Heart left ventricle (tissue), 16 donors: Measurements from ENCODE around the gene JPH3. TPM values are rescaled to one million over a fixed set of nuclear protein-coding genes. Genes with fewer than 3 reads are reported as not detected.

ENCODE experiments used
- ATAC-seq, 4 donors: fragments of 200-7000 bp; cut with Tn5 transposase; one replicate each; pipeline ENCODE4 v1.9.1; 2020 to 2022; ENCODE audit warnings: moderate library complexity in 4 of 4, mild to moderate bottlenecking in 3 of 4, moderate number of reproducible peaks in 1 of 4
- DNase-seq, 5 donors: peaks; one replicate each; pipeline ENCODE4 v3.0.0-alpha.2; 2020
- H3K27ac ChIP-seq, 12 donors: fragments of 200-600 bp; sonication (generic) in 4 of 12; one replicate each; pipeline versions ENCODE4 v1.5.0 to v1.8.0; 2016 to 2022; ENCODE audit warnings: mild to moderate bottlenecking in 2 of 12
- H3K27me3 ChIP-seq, 9 donors: fragments of 200-600 bp; sonication (generic) in 2 of 9; one replicate each; pipeline versions ENCODE4 v1.5.1 to v1.8.0; 2016 to 2022; ENCODE audit warnings: mild to moderate bottlenecking in 3 of 9
- H3K36me3 ChIP-seq, 9 donors: fragments of 200-600 bp; sonication (generic) in 2 of 9; one replicate each; pipeline versions ENCODE4 v1.5.0 to v1.8.0; 2018 to 2022; ENCODE audit warnings: mild to moderate bottlenecking in 2 of 9
- H3K4me1 ChIP-seq, 12 donors: fragments of 200-600 bp; sonication (generic) in 4 of 12; one replicate each; pipeline versions ENCODE4 v1.5.0 to v1.8.0; 2016 to 2022; ENCODE audit warnings: mild to moderate bottlenecking in 3 of 12
- H3K4me3 ChIP-seq, 12 donors: fragments of 200-600 bp; sonication (generic) in 4 of 12; one replicate each; pipeline versions ENCODE4 v1.5.0 to v1.8.0; 2017 to 2022; ENCODE audit warnings: mild to moderate bottlenecking in 9 of 12, moderate library complexity in 4 of 12
- H3K9me3 ChIP-seq, 12 donors: fragments of 200-600 bp; sonication (generic) in 4 of 12; one replicate each; pipeline versions ENCODE4 v1.5.0 to v1.8.0; 2016 to 2022; ENCODE audit warnings: mild to moderate bottlenecking in 1 of 12
- CTCF ChIP-seq, 12 donors: fragments of 200-600 bp; sonication (generic) in 4 of 12; IDR thresholded peaks; one replicate each; pipeline versions ENCODE4 v1.5.0 to v1.8.0; 2018 to 2022; ENCODE audit warnings: antibody characterized with exemption in 12 of 12, mild to moderate bottlenecking in 5 of 12
- POLR2A ChIP-seq, 2 donors: fragments of 450-650 bp; IDR thresholded peaks; one replicate each; pipeline ENCODE4 v1.6.1; 2017; ENCODE audit warnings: antibody characterized with exemption in 2 of 2, mild to moderate bottlenecking in 2 of 2, moderate library complexity in 2 of 2
- WGBS, 4 donors: extraction: QIAGEN DNeasy Blood & Tissue Kit in 2 of 4; methylation state at CpG; one replicate each; pipeline versions ENCODE4 v1.1.5 to v1.1.7; 2013 to 2018; 5-methylcytosine and 5-hydroxymethylcytosine counted together
- intact Hi-C, 10 donors: fragments of 100-400 bp; cut with DNase I; formaldehyde crosslinking; loops; one replicate each; pipeline versions ENCODE4 v1.11.1 to v1.14.2; 2022
- polyA plus RNA-seq, 2 donors: library from polyadenylated mRNA; stranded (reverse); fragments of 200-250 nt; gene quantifications; one replicate each; pipeline ENCODE4 v1.2.3, GENCODE V29; 2013
- total RNA-seq, 9 donors: library from RNA; depleted of rRNA in 2 of 9; stranded (reverse); fragments of >200 nt in 2 of 9; fragmentation: NEBNext Ultra II Directional in 3 of 9; extraction: Animal tissue kit (Norgen Biotek cat#: 25700) in 3 of 9; gene quantifications; one replicate each; pipeline versions ENCODE4 v1.1.0 to v1.2.4, GENCODE V29; 2016 to 2023
- donor health status: ischemic (EF 13 %, LVEDD 7.1; RV severe dilation, severe dysfunction).
- donor health status: healthy with polysubstance abuse.
- donor health status: DM: no; HTN: yes; CAD: no.
- donor health status: DM: no; HTN: no; CAD: no.
- donor health status: ischemic (EF 25% LVEDD 6.9; RV normal size, moderate dysfunction).
- donor health status: ischemic (EF 25% LVEDD 5.7; RV mildly dilated, moderate dysfunction).
- donor health status: healthy.
- donor health status: DM: yes; HTN: yes; CAD: no.
- donor health status: ischemic (EF 35%, LVEDD 5.7; RV mildly dilated, moderate dysfunction).
- donor health status: nonischemic (EF 11% LVEDD 7.7; RV severe dilation, severe dysfunction).
- donor health status: DM: yes; HTN: yes; CAD: no.
- donor health status: PGD.
- donor health status: ischemic (EF 29% LVEDD 5.4; RV normal size, mild dysfunction).
- donor health status: nonischemic (EF 23%, LVEDD 6.1; RV moderate dilation, normal function).

Gene JPH3
- total and polyA plus RNA-seq, 11 donors, result 0.03 to 0.58 (median 0.21) TPM; not detected in 7

GRCh38 chr16:87654826-87655225, 52.5 kb downstream of the JPH3 start:
- ATAC-seq (no peak), DNase-seq (peak in 1 of 5 donors; percentile 24)
- WGBS, 4 donors, result 80 to 95% (median 82%) methylated on average over 12 to 25 of the region's 25 CpGs
- peaks cover 0 to 21% (median 3%) of the 10 kb centered on the region in 9 donors for H3K27me3 ChIP-seq
- no peak for TF ChIP-seq POLR2A (IDR thresholded peaks at IDR 0.05)
- no peak for TF ChIP-seq CTCF (IDR thresholded peaks at IDR 0.05)
- no peaks in the 10 kb centered on the region for H3K36me3 ChIP-seq
- intact Hi-C loops, result no loop called here
- no peak overlapping the region for H3K4me3 ChIP-seq
- H3K27ac ChIP-seq, result no peak overlapping the region
- no peaks in the 10 kb centered on the region for H3K4me1 ChIP-seq
- peaks cover 0 to 9% (median 0%) of the 10 kb centered on the region in 12 donors for H3K9me3 ChIP-seq

- no peaks in the 10 kb centered on the region for H3K36me3 ChIP-seq
- no peak overlapping the region for H3K27ac ChIP-seq
- H3K9me3 ChIP-seq, result peaks cover 0 to 9% (median 0%) of the 10 kb centered on the region in 12 donors
- peaks cover 0 to 29% (median 3%) of the 10 kb centered on the region in 9 donors for H3K27me3 ChIP-seq
- DNase-seq (peak in 1 of 5 donors; percentile 28), ATAC-seq (no peak)
- intact Hi-C loops, result no loop called here
- no peak overlapping the region for H3K4me3 ChIP-seq
- no peaks in the 10 kb centered on the region for H3K4me1 ChIP-seq
- WGBS, 4 donors, result 54 to 64% (median 57%) methylated on average over 14 of the region's 14 CpGs
- TF ChIP-seq CTCF (IDR thresholded peaks at IDR 0.05), result no peak
- no peak for TF ChIP-seq POLR2A (IDR thresholded peaks at IDR 0.05)
These were observed 54.0 kb downstream of the JPH3 start for GRCh38 chr16:87656328-87656727.

- Histone ChIP-seq H3K27me3 (peaks cover 0 to 30% (median 4%) of the 10 kb centered on the region in 9 donors), H3K36me3 (no peaks in the 10 kb centered on the region), H3K27ac (no peak overlapping the region), H3K4me1 (no peaks in the 10 kb centered on the region), H3K9me3 (peaks cover 0 to 9% (median 0%) of the 10 kb centered on the region in 12 donors), H3K4me3 (no peak overlapping the region)
- no peak for TF ChIP-seq POLR2A (IDR thresholded peaks at IDR 0.05)
- 53 to 68% (median 62%) methylated on average over 3 to 7 of the region's 7 CpGs for WGBS, 4 donors
- DNase-seq (no peak), ATAC-seq (no peak)
- intact Hi-C loops, result no loop called here
These were observed 55.4 kb downstream of the JPH3 start for GRCh38 chr16:87657621-87658192.

DNA sequence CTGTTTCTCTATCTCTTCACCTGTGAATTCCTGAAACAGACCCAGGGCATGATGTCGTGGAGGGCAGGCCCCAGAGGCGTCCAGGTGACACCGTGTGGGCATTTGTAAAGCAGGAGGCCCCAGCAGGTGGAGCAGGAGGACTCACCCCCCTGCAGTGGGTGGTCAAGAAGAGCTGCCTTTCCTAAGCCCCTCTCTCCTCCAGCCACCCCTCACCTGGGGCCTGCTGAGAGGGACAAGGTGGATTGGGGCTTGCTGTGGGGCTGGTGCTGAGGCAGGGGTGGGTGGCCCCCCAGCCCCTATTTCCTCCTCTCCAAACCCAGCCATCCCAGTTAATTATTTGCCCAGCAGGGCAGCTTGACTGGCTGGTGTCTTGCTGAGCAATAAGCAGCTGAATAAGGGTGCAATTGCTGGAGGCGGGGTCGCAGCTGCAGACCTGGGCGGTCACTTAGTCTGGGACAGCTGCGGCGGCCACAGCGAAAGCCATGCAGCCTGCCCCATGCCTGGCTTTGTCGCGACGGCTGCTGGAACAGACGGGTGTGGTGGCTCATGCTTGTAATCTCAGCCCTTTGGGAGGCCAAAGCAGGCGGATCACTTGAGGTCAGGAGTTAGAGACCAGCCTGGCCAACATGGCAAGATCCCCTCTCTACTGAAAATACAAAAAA, 56.4 kb downstream of the JPH3 start:
- no peak for TF ChIP-seq CTCF (IDR thresholded peaks at IDR 0.05)
- TF ChIP-seq POLR2A (IDR thresholded peaks at IDR 0.05), result no peak
- ATAC-seq (no peak), DNase-seq (no peak)
- no peak overlapping the region for H3K4me3 ChIP-seq
- no peak overlapping the region for H3K27ac ChIP-seq
- no peaks in the 10 kb centered on the region for H3K36me3 ChIP-seq
- intact Hi-C loops, result no loop called here
- peaks cover 0 to 9% (median 0%) of the 10 kb centered on the region in 12 donors for H3K9me3 ChIP-seq
- H3K4me1 ChIP-seq, result no peaks in the 10 kb centered on the region
- WGBS, 4 donors, result 35 to 48% (median 47%) methylated on average over 10 to 14 of the region's 14 CpGs
- H3K27me3 ChIP-seq, result peaks cover 0 to 30% (median 4%) of the 10 kb centered on the region in 9 donors
